Muscle of back (tissue), 11 donors: Measurements from ENCODE around the gene GPX3. TPM values are rescaled to one million over a fixed set of nuclear protein-coding genes. Genes with fewer than 3 reads are reported as not detected.

Experiments used
- DNase-seq, 3 donors: peaks; one replicate each; pipeline versions ENCODE4 v3.0.0 to v3.0.0-alpha.2; 2013
- polyA plus RNA-seq, 10 donors: library from polyadenylated mRNA; unstranded; fragments of 120-200 nt; gene quantifications; one replicate each; pipeline ENCODE4 v1.2.1, GENCODE V29; 2013; ENCODE audit not compliant: insufficient read length in 10 of 10

Gene GPX3
- polyA plus RNA-seq, 10 donors = 27.9 to 119 (median 61.5) TPM

GRCh38 chr5:151055336-151055735 is 34.9 kb downstream of the GPX3 start:
- no peak for DNase-seq

- DNase-seq = no peak
These were observed 36.3 kb downstream of the GPX3 start for GRCh38 chr5:151056379-151057325.

GRCh38 chr5:151058301-151058700 is 37.9 kb downstream of the GPX3 start:
- no peak for DNase-seq

GRCh38 chr5:151058891-151059489 is 38.6 kb downstream of the GPX3 start:
- DNase-seq = no peak

- DNase-seq = no peak
These were observed 40.4 kb downstream of the GPX3 start for GRCh38 chr5:151060742-151061141.

- no peak for DNase-seq
These were observed 42.2 kb downstream of the GPX3 start for GRCh38 chr5:151062405-151063141.

- DNase-seq = peak; percentile 59 to 66 (median 61)
These were observed 43.0 kb downstream of the GPX3 start for GRCh38 chr5:151063142-151063989.

- no peak for DNase-seq
These were observed 44.6 kb downstream of the GPX3 start for GRCh38 chr5:151064916-151065499.

GRCh38 chr5:151065609-151066008 is 45.2 kb downstream of the GPX3 start:
- no peak for DNase-seq

- no peak for DNase-seq
These were observed 46.5 kb downstream of the GPX3 start for GRCh38 chr5:151066920-151067319.

- no peak for DNase-seq
These were observed 47.4 kb downstream of the GPX3 start for GRCh38 chr5:151067632-151068432.

- DNase-seq = peak in 1 of 3 donors; percentile 71
These were observed 48.2 kb downstream of the GPX3 start for GRCh38 chr5:151068433-151069197.

- DNase-seq = no peak
These were observed 50.1 kb downstream of the GPX3 start for GRCh38 chr5:151070449-151070848.

GRCh38 chr5:151071021-151071420 is 50.6 kb downstream of the GPX3 start:
- DNase-seq = no peak

- DNase-seq = no peak
These were observed 51.6 kb downstream of the GPX3 start for GRCh38 chr5:151071848-151072629.

GRCh38 chr5:151072630-151073025 is 52.2 kb downstream of the GPX3 start:
- no peak for DNase-seq

- DNase-seq = no peak
These were observed 52.9 kb downstream of the GPX3 start for GRCh38 chr5:151073280-151073679.

GRCh38 chr5:151074557-151074956 is 54.2 kb downstream of the GPX3 start:
- no peak for DNase-seq
